Dermis blood vessel endothelial cell (primary cell): Measurements from ENCODE around the gene ATP23. TPM values are rescaled to one million over a fixed set of nuclear protein-coding genes. Genes with fewer than 3 reads are reported as not detected.

Source experiments
- DNase-seq: peaks from one replicate; pipeline ENCODE4 v3.0.0; 2010
- total RNA-seq: library from RNA; depleted of rRNA; stranded (reverse); fragments of >200 nt; gene quantifications from 2 replicates; pipeline ENCODE4 v1.2.3, GENCODE V29; 2014

ATP23 gene
- total RNA-seq, 1 donor from 2014 or later, result 25.5 TPM

DNA sequence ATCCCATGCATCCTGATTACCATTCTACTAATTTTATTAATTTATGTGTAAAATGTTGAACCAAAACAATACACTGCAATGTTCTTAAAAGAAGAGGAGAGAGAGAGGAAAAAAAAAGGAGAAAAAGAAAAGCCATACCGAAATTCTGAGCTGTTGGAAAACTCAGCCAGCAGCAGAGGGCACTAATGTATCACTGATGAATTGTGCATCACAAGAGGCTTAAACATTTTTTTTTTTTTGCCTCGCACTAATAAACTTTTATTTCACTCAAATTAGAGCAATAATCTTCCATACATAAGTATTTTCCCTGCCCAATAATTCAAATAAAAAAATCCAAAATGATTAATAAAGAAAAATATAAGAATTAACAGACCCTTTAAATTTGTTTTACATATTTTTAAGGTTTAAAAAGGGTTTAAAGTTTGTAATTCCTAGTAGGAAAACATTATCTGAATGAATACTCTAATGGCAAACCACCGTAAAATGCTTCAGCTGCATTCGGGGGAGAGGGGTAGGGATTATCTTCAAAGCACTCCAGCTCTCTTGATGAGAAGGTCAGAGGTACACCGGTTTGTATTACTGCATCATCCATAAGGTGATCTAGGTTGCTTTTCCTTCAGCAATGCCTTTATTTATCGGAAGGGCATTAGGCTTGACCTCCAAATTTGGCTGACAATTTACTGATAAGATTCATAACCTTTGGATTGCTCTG, 41.9 kb downstream of the ATP23 start:
- DNase-seq, result peak; percentile 82

DNA sequence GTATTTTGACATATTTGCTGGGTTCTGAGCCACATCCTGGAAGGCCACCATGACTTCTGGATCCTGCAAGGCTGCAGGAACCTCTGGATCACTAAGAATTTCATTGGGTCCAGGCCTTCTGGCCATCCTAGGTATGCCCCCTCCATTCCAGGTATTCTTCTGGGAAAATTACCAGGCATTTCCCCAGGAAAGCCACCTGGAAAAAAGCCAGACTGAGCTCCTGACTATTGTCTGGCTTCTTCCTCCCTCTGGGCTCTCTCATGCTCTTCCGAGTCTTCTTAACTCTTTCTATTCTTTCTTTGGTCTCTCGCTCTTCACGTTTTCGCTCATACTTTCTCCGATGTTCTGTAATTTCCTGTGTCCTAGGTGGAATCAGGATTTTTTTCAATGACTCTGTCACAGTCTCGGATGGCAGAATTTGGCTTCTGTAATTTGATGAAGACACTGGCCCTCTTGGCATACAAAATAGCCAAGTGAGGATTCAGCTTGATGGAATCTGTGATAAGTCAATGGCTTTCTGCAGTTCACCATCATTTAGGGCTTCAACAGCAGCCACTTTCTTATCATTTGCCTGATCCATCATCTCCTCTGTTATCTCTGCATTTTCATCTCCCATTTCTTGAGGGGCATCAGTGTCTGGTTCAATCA, 42.6 kb downstream of the ATP23 start:
- peak; percentile 45 for DNase-seq

DNA sequence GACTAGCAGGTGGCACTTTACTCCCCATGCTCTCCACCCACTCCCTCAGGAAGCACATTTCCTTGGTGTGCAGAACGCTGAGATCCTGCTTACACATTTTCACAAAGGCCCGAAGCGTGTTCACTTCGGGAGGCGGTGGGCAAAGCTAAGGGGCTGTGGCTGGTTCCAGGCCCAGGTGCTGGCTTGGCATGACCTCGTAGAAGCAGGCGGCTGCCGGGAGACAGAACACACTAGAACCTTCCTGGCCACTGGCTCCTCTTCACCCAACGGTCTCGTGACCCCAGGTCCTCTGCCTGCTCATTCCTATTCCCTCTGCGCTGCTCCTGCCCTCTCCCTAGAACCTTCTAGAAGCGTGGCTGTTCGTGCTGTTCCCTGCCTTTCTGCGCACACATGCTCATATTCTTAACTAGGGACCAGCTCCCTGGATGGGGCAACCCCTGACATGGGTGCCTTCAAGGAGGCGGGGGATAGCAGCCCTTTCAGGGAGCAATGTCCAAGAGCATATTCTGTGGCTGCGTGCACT, 43.3 kb downstream of the ATP23 start:
- DNase-seq, result no peak

DNA sequence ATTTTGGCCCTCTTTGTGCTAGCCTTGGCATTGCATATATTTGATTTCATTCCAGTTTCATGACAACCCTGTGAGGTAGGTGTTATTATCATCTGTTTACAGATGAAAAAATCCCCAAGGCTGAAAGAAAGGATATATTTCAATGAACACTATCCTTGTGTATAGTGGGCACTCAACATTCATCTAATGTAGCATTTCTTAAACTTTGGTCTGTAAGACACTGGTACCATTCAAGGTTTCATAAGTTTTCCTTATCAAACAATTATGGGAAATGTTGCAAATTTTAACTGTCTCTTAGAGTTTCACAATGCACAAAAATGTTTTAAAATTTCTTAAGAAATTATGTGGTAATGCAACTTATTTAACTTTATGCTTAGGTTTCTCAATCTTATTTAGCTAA, 44.3 kb downstream of the ATP23 start:
- no peak for DNase-seq

DNA sequence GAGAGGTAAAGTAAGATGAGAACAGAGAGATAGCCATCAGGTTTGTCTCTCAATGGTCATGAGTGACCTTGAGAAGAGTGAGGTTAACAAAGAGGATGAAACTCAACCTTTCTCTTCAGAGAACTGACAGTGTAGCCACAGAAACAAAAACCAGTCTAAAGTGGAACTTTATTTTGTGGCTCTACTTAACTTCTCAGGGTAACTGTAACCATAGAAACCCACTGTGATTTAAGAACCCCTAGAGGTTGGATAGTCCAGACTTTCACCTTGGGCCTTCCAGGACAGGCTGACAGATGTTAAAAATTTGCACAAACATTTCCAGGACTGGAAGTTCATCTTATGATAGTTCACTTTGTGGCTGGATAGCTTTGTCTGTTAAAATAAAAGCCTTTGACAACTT, 48.5 kb downstream of the ATP23 start:
- DNase-seq, result no peak

DNA sequence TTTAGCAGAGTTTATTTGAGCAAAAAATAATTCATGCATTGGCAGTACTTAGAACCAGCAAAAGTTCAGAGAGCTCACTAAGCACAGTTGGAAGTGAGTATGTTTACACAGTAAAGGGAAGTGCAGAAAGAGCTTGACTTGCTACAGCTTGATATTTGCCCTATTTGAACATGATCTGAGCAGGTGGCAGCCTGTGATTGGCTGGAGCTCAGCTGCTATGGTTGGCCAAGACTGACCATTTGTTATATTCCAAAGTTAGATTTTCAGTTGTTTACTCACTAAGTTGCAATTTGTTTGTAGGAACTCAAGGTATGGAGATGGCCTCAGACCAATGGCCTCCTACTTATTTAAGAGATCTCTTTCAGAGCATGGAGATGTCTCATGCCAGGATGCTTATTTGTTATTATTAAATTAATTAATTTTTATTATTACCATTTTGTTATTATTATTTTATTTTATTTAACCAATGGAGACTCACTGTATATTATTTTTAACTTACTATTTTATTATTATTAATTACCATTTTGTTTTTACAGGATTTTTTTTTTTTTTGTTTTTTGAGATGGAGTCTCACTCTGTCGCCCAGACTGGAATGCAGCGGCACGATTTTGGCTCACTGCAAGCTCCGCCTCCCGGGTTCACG, 49.0 kb downstream of the ATP23 start:
- no peak for DNase-seq

DNA sequence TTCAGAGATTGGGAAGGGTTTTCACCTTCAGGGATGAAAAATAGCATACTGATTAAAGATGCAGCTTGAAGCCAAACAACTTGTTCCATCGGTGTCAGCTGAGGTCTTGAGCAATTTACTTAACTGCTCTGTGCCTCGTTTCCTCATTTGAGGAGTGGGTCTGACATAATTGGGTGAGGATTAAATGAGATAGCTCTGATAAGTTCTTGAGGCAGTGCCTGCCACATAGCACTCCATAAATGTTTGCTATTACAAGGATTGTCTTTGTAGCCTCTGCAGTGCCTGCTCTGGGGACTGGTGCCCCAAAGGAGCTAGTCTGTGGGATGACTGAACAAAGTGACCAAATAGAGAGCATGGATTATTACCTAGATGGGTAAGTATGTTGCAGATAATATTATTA, 50.6 kb downstream of the ATP23 start:
- DNase-seq, result no peak

DNA sequence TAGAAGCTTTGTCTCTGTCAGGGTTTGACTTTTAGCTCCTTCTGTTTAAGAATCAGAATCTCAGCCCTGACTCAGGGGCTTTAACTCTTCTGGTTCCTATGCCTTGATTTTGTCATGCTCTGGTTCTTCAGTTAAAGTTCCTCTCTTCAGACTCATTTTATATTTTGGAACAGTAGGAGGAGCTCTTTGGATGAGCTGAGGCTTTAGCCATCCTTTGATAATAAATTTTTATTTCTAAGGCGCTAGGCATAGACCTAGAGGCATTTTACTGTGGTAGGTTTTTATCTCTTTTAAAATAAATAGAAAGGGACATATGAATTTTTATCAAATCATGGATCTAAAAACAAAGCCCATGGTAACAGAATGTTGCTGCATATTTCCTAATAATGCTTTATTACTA, 51.7 kb downstream of the ATP23 start:
- DNase-seq, result no peak

DNA sequence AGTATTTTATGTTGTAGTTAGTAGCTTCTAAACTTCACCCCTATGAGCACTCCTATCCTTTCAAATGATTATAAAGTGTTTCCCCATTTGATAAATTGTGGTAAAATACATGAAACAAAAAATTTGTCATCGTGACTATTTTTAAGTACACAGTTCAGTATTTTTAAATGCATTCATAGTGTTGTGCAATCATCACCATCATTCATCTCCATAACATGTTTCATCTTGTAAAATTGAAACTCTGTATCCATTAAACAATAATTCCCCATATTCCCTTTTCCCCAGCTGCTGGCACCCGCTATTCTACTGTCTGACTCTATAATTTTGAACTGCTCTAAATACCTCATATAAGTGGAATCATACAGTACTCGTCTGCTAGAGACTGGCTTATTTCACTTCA, 52.5 kb downstream of the ATP23 start:
- no peak for DNase-seq

DNA sequence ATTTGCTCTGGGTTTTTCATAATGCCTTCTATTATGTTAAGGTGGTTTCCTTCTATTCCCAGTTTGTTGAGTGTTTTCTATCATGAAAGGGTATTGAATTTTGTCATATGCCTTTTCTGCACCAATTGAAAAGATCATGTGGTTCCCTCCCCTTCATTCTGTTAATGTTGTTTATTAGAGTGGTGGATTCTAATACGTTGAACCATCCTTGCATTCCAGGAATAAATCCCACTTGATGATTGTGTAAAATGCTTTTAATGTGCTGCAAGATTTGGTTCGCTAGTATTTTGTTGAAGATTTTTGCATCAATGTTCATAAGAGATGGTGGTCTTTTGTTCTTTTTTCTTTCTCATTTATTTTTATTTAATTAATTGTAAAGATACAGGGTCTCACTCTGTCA, 55.2 kb downstream of the ATP23 start:
- no peak for DNase-seq

DNA sequence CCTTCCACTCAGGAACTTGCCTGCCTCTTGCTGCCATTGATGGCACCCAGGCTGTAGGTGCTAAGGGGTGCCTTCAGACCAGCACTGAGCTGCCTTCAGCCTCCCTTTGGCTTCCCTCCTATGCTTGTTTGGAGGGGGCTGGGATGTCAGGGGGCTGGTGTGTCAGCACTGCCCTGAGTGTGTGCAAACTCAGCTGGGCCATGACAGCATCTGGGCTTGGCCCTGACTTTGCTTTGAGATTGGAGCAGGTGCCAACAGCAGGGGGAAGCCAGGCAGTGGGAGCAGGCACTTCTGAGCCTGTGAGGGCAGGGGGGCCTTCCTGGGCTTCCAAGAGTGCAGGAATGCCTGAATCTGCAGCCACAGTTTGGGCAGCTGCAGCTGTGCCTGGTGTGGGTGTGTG, 56.9 kb downstream of the ATP23 start:
- DNase-seq, result no peak

DNA sequence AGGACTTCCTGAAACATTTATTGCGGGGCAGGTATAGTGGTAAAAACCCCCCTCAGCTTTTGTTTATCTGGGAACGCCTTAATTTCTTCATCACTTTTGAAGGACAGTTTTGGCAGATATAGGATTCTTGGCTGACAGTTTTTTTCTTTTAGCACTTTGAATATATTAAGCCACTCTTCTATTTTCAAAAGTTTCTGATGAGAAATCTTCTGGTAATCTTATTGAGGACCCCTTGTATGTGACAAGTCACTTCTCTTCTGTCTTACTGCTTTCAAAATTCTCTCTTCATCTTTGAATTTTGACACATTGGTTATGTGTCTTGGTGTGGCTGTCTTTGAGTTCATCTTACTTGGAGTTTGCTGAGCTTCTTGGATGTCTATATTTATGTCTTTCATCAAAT, 59.1 kb downstream of the ATP23 start:
- no peak for DNase-seq

DNA sequence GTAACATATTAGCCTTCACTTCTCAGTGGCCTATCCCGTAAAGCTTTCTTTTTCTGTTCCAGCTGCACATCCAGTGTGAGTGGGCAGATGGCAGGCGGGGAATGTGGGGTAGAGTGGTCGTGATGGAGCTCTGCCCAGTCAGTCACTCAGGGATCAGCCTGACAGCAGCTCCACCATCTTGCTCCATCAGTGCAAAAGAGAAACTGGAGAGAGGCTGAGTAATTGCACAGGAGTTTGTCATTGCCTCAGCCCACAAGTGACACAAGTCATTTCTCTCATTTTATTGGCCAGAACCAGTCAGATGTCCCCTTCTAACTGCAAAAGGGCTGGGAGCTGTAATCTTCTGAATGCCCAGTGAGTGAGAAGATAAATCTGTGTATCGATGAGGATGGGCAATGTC, 66.5 kb downstream of the ATP23 start:
- DNase-seq, result no peak

DNA sequence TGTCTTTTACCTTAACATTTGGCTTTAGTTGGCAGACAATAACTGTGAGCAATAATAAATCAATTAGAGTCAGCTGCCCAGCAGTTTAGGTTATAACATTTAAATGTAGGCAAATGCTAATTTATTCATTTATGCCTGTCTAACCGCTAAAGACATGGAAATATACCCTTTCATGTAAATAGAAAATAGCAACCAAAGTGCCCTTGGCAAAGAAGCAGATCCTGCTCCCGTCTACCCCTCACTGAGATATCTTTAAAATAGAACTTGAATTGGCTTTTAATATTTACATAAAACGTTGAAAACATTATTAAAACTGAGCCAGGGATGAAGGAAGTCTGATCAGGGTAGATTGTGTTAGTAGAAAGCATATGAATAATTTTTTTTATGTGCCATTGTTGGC, 67.3 kb downstream of the ATP23 start:
- DNase-seq, result no peak

Other genes with a start within 250 kb of the ATP23 start
- 284 and 481 TPM in 2 replicates for gene OS9, start 247.4 kb upstream of the ATP23 start, total RNA-seq
- under 0.01 and 0.19 TPM in 2 replicates for gene AGAP2, start 202.8 kb upstream of the ATP23 start, total RNA-seq
- 29.7 and 72.0 TPM in 2 replicates for gene TSPAN31, start 196.5 kb upstream of the ATP23 start, total RNA-seq
- gene CDK4, start 189.3 kb upstream of the ATP23 start, total RNA-seq, result 147 and 154 TPM in 2 replicates
- gene MARCHF9, start 186.5 kb upstream of the ATP23 start, total RNA-seq, result 3.4 and 4.1 TPM in 2 replicates
- 0.17 and 0.47 TPM in 2 replicates for gene CYP27B1, start 174.5 kb upstream of the ATP23 start, total RNA-seq
- 3.6 and 3.7 TPM in 2 replicates for gene METTL1, start 169.5 kb upstream of the ATP23 start, total RNA-seq
- 3.3 and 4.3 TPM in 2 replicates for gene EEF1AKMT3, start 169.0 kb upstream of the ATP23 start, total RNA-seq
- 23.0 and 27.5 TPM in 2 replicates for gene TSFM, start 158.8 kb upstream of the ATP23 start, total RNA-seq
- 2.7 and 4.4 TPM in 2 replicates for gene AVIL, start 122.8 kb upstream of the ATP23 start, total RNA-seq
- gene CTDSP2, start 94.8 kb upstream of the ATP23 start, total RNA-seq, result 85.4 and 140 TPM in 2 replicates